Panc1 (cell line): ENCODE results near the gene DBT. TPM values are rescaled to one million over a fixed set of nuclear protein-coding genes. Genes with fewer than 3 reads are reported as not detected.
A peak's percentile ranks its signal among the peaks of the same experiment; 100 is the strongest.
"Not testable (repeated sequence)": the region's sequence is repeated elsewhere in the genome, so short reads cannot be mapped to it uniquely, and the experiment has no call there.

Experiments used
- ATAC-seq: fragments of 200-7000 bp; cut with Tn5 transposase; 2 replicates; pipeline ENCODE4 v1.9.1; 2020; ENCODE audit warnings: mild to moderate bottlenecking, moderate library complexity
- BruUV-seq: library from RNA; stranded (reverse); fragments of 400-500 nt; replicated peaks from 2 replicates; lab custom pipeline; 2021; lab: Mats Ljungman, UMichigan
- CTCF ChIA-PET: fragments of 300-600 bp; sonication (Branson Sonifier 250); formaldehyde crosslinking; loops from one replicate; lab custom pipeline; 2022; ENCODE audit warnings: antibody characterized with exemption; lab: Charles Lee
- POLR2A ChIA-PET: fragments of 300-600 bp; sonication (Branson Sonifier 250); formaldehyde crosslinking; loops from one replicate; lab custom pipeline; 2022; ENCODE audit warnings: antibody characterized with exemption; lab: Charles Lee
- DNase-seq: peaks from one replicate; pipeline ENCODE4 v3.0.0-alpha.2; 2010; ENCODE audit warnings: low read depth, low spot score
- H3K27ac ChIP-seq: 2 replicates; pipeline ENCODE4 v1.5.1; 2011; ENCODE audit warnings: mild to moderate bottlenecking, low read length, inconsistent platforms
- H3K27me3 ChIP-seq: fragments of 200-500 bp; sonication (Bioruptor generic); 2 replicates; pipeline ENCODE4 v1.6.0; 2014; ENCODE audit warnings: low read length, inconsistent platforms; ENCODE audit not compliant: control insufficient read depth, insufficient read depth
- H3K36me3 ChIP-seq: fragments of 200-500 bp; sonication (Bioruptor generic); 2 replicates; pipeline ENCODE4 v1.5.1; 2014; ENCODE audit warnings: inconsistent platforms, mild to moderate bottlenecking, low read length, moderate library complexity; ENCODE audit not compliant: control insufficient read depth, insufficient read depth
- H3K4me1 ChIP-seq: 2 replicates; pipeline ENCODE4 v1.5.1; 2011; ENCODE audit warnings: inconsistent platforms, mild to moderate bottlenecking, low read length, moderate library complexity; ENCODE audit not compliant: control insufficient read depth, insufficient read depth
- H3K4me3 ChIP-seq, 2 experiments: 2 replicates each; pipeline ENCODE4 v1.5.1; 2011 to 2012; ENCODE audit warnings: low read depth in 2 of 2, low read length in 2 of 2, mild to moderate bottlenecking in 2 of 2, inconsistent platforms in 1 of 2, moderate library complexity in 1 of 2
- H3K9me3 ChIP-seq: fragments of 200-500 bp; sonication (Bioruptor generic); 2 replicates; pipeline ENCODE4 v1.5.1; 2014; ENCODE audit warnings: low read depth, mild to moderate bottlenecking, inconsistent platforms, low read length, moderate library complexity; ENCODE audit not compliant: control insufficient read depth, insufficient read depth
- CTCF ChIP-seq: fragments of 450-650 bp; IDR thresholded peaks from 2 replicates; pipeline ENCODE4 v1.5.1; 2017; ENCODE audit warnings: mild to moderate bottlenecking
- POLR2AphosphoS5 ChIP-seq: IDR thresholded peaks from 2 replicates; pipeline ENCODE4 v1.6.1; 2012; ENCODE audit warnings: mild to moderate bottlenecking, low read depth, low read length, moderate library complexity
- REST ChIP-seq, 2 experiments: IDR thresholded peaks; 2 replicates each; pipeline ENCODE4 v1.6.1; 2011 to 2012; ENCODE audit warnings: low read depth in 2 of 2, control low read depth in 1 of 2, low read length in 1 of 2, mild to moderate bottlenecking in 1 of 2, moderate library complexity in 1 of 2; ENCODE audit not compliant: insufficient read depth in 1 of 2
- SIN3A ChIP-seq: IDR thresholded peaks from 2 replicates; pipeline ENCODE4 v1.6.1; 2012; ENCODE audit warnings: low read depth, mild to moderate bottlenecking, low read length, moderate library complexity, borderline replicate concordance; ENCODE audit not compliant: insufficient read depth
- TCF7L2 ChIP-seq: IDR thresholded peaks from 2 replicates; pipeline ENCODE4 v1.6.1; 2011; ENCODE audit warnings: mild to moderate bottlenecking, low read depth, low read length, inconsistent platforms
- in situ Hi-C: cut with HindIII; loops from 2 replicates; pipeline ENCODE4 v1.10.0; 2016; ENCODE audit warnings: low sequenced_read_pairs, low pct_unique_long_range_greater_than_20kb
- intact Hi-C: fragments of 100-400 bp; cut with micrococcal nuclease; formaldehyde crosslinking; loops from one replicate; pipeline ENCODE4 v1.10.0; 2022; ENCODE audit not compliant: unreplicated experiment
- total RNA-seq: library from RNA; stranded (reverse); gene quantifications from one replicate; pipeline ENCODE4 v1.2.1, GENCODE V29; 2021; ENCODE audit not compliant: unreplicated experiment

The DBT gene
- total RNA-seq, 1 experiment from 2014 or later: 5.2 TPM

- Histone ChIP-seq H3K9me3 (no peaks in the 10 kb centered on the region), H3K27me3 (no peaks in the 10 kb centered on the region), H3K36me3 (peaks cover 18% of the 10 kb centered on the region), H3K27ac (peak overlapping the region; percentile 89), H3K4me3 (peak overlapping the region; percentile 67 to 88), H3K4me1 (peaks cover 5% of the 10 kb centered on the region)
- DNase-seq: no peak
- peak; percentile 54 for ATAC-seq
- ChIA-PET POLR2A (no interaction called here), CTCF (no interaction called here)
- TF ChIP-seq SIN3A (no peak), REST (IDR thresholded peaks at IDR 0.05; ENCODE audit: insufficient read depth in 1 of 2, low read depth in 2 of 2, low read length in 1 of 2) (no peak), CTCF (no peak), POLR2AphosphoS5 (no peak), TCF7L2 (no peak)
- BruUV-seq: TSS peak; percentile 85
- in situ Hi-C loops: no loop called here
- intact Hi-C loops: no loop called here
These were observed 15.9 kb upstream of the DBT start for GRCh38 chr1:100265562-100265930.

GRCh38 chr1:100264081-100264480 lies 14.4 kb upstream of the DBT start:
- H3K27me3 ChIP-seq, ATAC-seq, intact Hi-C loops, POLR2A ChIA-PET, BruUV-seq, H3K9me3 ChIP-seq, H3K4me1 ChIP-seq, H3K4me3 ChIP-seq, DNase-seq, H3K27ac ChIP-seq, in situ Hi-C loops, CTCF ChIA-PET: not testable (repeated sequence)
- peaks cover 12% of the 10 kb centered on the region; the same call in 1 of the 2 replicates for H3K36me3 ChIP-seq

GRCh38 chr1:100261686-100262085 lies 12.1 kb upstream of the DBT start:
- Histone ChIP-seq H3K4me1 (no peaks in the 10 kb centered on the region), H3K9me3 (no peaks in the 10 kb centered on the region), H3K27me3 (no peaks in the 10 kb centered on the region), H3K36me3 (peaks cover 7% of the 10 kb centered on the region; the same call in 1 of the 2 replicates), H3K27ac (no peak overlapping the region), H3K4me3 (no peak overlapping the region)
- TF ChIP-seq TCF7L2 (no peak), POLR2AphosphoS5 (no peak), SIN3A (no peak), CTCF (no peak), REST (IDR thresholded peaks at IDR 0.05; ENCODE audit: insufficient read depth in 1 of 2, low read depth in 2 of 2, low read length in 1 of 2) (no peak)
- intact Hi-C loops: no loop called here
- in situ Hi-C loops: no loop called here
- ChIA-PET POLR2A (no interaction called here), CTCF (no interaction called here)
- DNase-seq: no peak
- BruUV-seq: no TSS peak
- ATAC-seq: no peak

GRCh38 chr1:100258427-100258826 lies 8.8 kb upstream of the DBT start:
- intact Hi-C loops, H3K9me3 ChIP-seq, CTCF ChIA-PET, H3K4me1 ChIP-seq, H3K36me3 ChIP-seq, ATAC-seq, H3K4me3 ChIP-seq, DNase-seq, H3K27ac ChIP-seq, H3K27me3 ChIP-seq, POLR2A ChIA-PET, in situ Hi-C loops, BruUV-seq: not testable (repeated sequence)
